GM12873 (cell line): ENCODE measurements around the gene CDC14A.

Source experiments
- CTCF ChIP-seq: IDR thresholded peaks from 2 replicates; pipeline ENCODE4 v1.5.1; 2012; ENCODE audit warnings: low read depth, mild to moderate bottlenecking, moderate library complexity, low read length, control low read depth; ENCODE audit not compliant: insufficient read depth; ENCODE audit errors: missing control alignments

CDC14A gene

GRCh38 chr1:100536031-100536430 is 183.7 kb downstream of the CDC14A start:
- TF ChIP-seq CTCF, result no peak

- no peak for TF ChIP-seq CTCF
Observed at GRCh38 chr1:100538913-100539835, 186.9 kb downstream of the CDC14A start.

- no peak for TF ChIP-seq CTCF
Observed at GRCh38 chr1:100539836-100540536, 187.7 kb downstream of the CDC14A start.

GRCh38 chr1:100542285-100542684 is 190.0 kb downstream of the CDC14A start:
- no peak for TF ChIP-seq CTCF

- TF ChIP-seq CTCF, result peak; percentile 76
Observed at GRCh38 chr1:100543640-100544039, 191.3 kb downstream of the CDC14A start.

GRCh38 chr1:100544791-100545190 is 192.5 kb downstream of the CDC14A start:
- TF ChIP-seq CTCF, result no peak

- TF ChIP-seq CTCF, result no peak
Observed at GRCh38 chr1:100545855-100546254, 193.5 kb downstream of the CDC14A start.
